ENCODE data around the gene WDR12. TPM values are rescaled to one million over a fixed set of nuclear protein-coding genes. Genes with fewer than 3 reads are reported as not detected.
"Not testable (repeated sequence)": the region's sequence is repeated elsewhere in the genome, so short reads cannot be mapped to it uniquely, and the experiment has no call there.

The WDR12 gene
- total RNA-seq, 1 experiment from 2014 or later: 60.5 TPM

- peak overlapping the region; percentile 92 for H3K4me2 ChIP-seq (ENCODE audit: low read length)
- no peaks in the 10 kb centered on the region for H3K9me2 ChIP-seq (replicated peaks; ENCODE audit: low read length)
- H3K9me3 ChIP-seq (ENCODE audit: low read length): no peaks in the 10 kb centered on the region
- no peak; the same call in 1 of the 2 replicates for ATAC-seq
- peak overlapping the region; percentile 89 for H3K4me3 ChIP-seq (ENCODE audit: low read length)
- H3F3A ChIP-seq (ENCODE audit: low read length, unreplicated experiment): no peaks in the 10 kb centered on the region
- ChIA-PET CTCF (no interaction called here), POLR2A (ENCODE audit: unreplicated experiment) (interaction anchor here (0.6 kb wide), 2 partner anchors 275 to 328 kb away, joined by 3 read pairs; no protein-coding TSS in a partner anchor)
- no peak for TF ChIP-seq CTCF (conservative IDR thresholded peaks at IDR 0.05; ENCODE audit: low read depth, low read length)
- no peak for TF ChIP-seq EZH2 (IDR thresholded peaks at IDR 0.05; ENCODE audit: low read length, unreplicated experiment)
- no peak for TF ChIP-seq EZH2phosphoT487 (IDR thresholded peaks at IDR 0.05; ENCODE audit: borderline replicate concordance, low read length)
- no TSS peak for BruUV-seq (replicated peaks)
- H3K9ac ChIP-seq (ENCODE audit: low read length): peak overlapping the region; percentile 88
- peaks cover 12% of the 10 kb centered on the region; the same call in 1 of the 2 replicates for H3K4me1 ChIP-seq (ENCODE audit: insufficient read depth, low read length)
- peaks cover 3% of the 10 kb centered on the region for H3K36me3 ChIP-seq (ENCODE audit: low read depth, low read length)
- intact Hi-C loops (cut with micrococcal nuclease): no loop called here
- peak overlapping the region; percentile 94 for H2AFZ ChIP-seq (ENCODE audit: low read length)
- DNase-seq: no peak
- no peaks in the 10 kb centered on the region for H3K27me3 ChIP-seq (ENCODE audit: low read length)
- H3K27ac ChIP-seq (ENCODE audit: low read length): peak overlapping the region; percentile 75
- no peaks in the 10 kb centered on the region for H4K20me1 ChIP-seq (ENCODE audit: low read length)
- H3K79me2 ChIP-seq (ENCODE audit: low read length): peaks cover 47% of the 10 kb centered on the region
Observed at GRCh38 chr2:202911203-202911511, 316 bp downstream of the WDR12 start.

GRCh38 chr2:202910698-202911097 is 775 bp downstream of the WDR12 start:
- intact Hi-C loops (cut with micrococcal nuclease): no loop called here
- Histone ChIP-seq H3K9ac (ENCODE audit: low read length) (peak overlapping the region; percentile 88), H3F3A (ENCODE audit: low read length, unreplicated experiment) (no peaks in the 10 kb centered on the region), H3K27ac (ENCODE audit: low read length) (no peak overlapping the region), H4K20me1 (ENCODE audit: low read length) (no peaks in the 10 kb centered on the region), H3K36me3 (ENCODE audit: low read depth, low read length) (peaks cover 8% of the 10 kb centered on the region), H3K27me3 (ENCODE audit: low read length) (no peaks in the 10 kb centered on the region), H3K9me3 (ENCODE audit: low read length) (no peaks in the 10 kb centered on the region), H3K4me3 (ENCODE audit: low read length) (peak overlapping the region; percentile 89), H3K4me2 (ENCODE audit: low read length) (peak overlapping the region; percentile 92), H2AFZ (ENCODE audit: low read length) (no peak overlapping the region), H3K9me2 (replicated peaks; ENCODE audit: low read length) (no peaks in the 10 kb centered on the region), H3K4me1 (ENCODE audit: insufficient read depth, low read length) (peaks cover 12% of the 10 kb centered on the region; the same call in 1 of the 2 replicates), H3K79me2 (ENCODE audit: low read length) (peaks cover 51% of the 10 kb centered on the region)
- CTCF ChIA-PET: interaction anchor here (0.5 kb wide), 2 partner anchors 116 to 484 kb away, joined by 7 to 8 read pairs; no protein-coding TSS in a partner anchor
- POLR2A ChIA-PET (ENCODE audit: unreplicated experiment): interaction anchor here (0.6 kb wide), 1 partner anchor 329 kb away, joined by 3 read pairs; no protein-coding TSS in a partner anchor
- no peak for DNase-seq
- ATAC-seq: no peak
- no TSS peak for BruUV-seq (replicated peaks)
- TF ChIP-seq CTCF (conservative IDR thresholded peaks at IDR 0.05; ENCODE audit: low read depth, low read length): no peak
- no peak for TF ChIP-seq EZH2 (IDR thresholded peaks at IDR 0.05; ENCODE audit: low read length, unreplicated experiment)
- TF ChIP-seq EZH2phosphoT487 (IDR thresholded peaks at IDR 0.05; ENCODE audit: borderline replicate concordance, low read length): no peak

- H3F3A ChIP-seq (ENCODE audit: low read length, unreplicated experiment); H3K9me2 ChIP-seq (replicated peaks; ENCODE audit: low read length); DNase-seq; BruUV-seq (replicated peaks); H3K27ac ChIP-seq (ENCODE audit: low read length); H4K20me1 ChIP-seq (ENCODE audit: low read length); H2AFZ ChIP-seq (ENCODE audit: low read length); ATAC-seq; H3K27me3 ChIP-seq (ENCODE audit: low read length); intact Hi-C loops (cut with micrococcal nuclease); H3K9me3 ChIP-seq (ENCODE audit: low read length): not testable (repeated sequence)
- H3K9ac ChIP-seq (ENCODE audit: low read length): peak overlapping the region; percentile 88
- ChIA-PET CTCF (interaction anchor here (0.5 kb wide), 2 partner anchors 116 to 483 kb away, joined by 7 to 8 read pairs; no protein-coding TSS in a partner anchor), POLR2A (ENCODE audit: unreplicated experiment) (interaction anchor here (0.6 kb wide), 1 partner anchor 329 kb away, joined by 3 read pairs; no protein-coding TSS in a partner anchor)
- peaks cover 12% of the 10 kb centered on the region; the same call in 1 of the 2 replicates for H3K4me1 ChIP-seq (ENCODE audit: insufficient read depth, low read length)
- peak overlapping the region; percentile 89 for H3K4me3 ChIP-seq (ENCODE audit: low read length)
- peaks cover 56% of the 10 kb centered on the region for H3K79me2 ChIP-seq (ENCODE audit: low read length)
- H3K36me3 ChIP-seq (ENCODE audit: low read depth, low read length): peaks cover 13% of the 10 kb centered on the region
- H3K4me2 ChIP-seq (ENCODE audit: low read length): peak overlapping the region; percentile 92
Observed at GRCh38 chr2:202910250-202910649, 1.2 kb downstream of the WDR12 start.

Data from PC-3 (cell line).